ENCODE measurements around the gene NBPF1.
"Not testable (repeated sequence)": the region's sequence is repeated elsewhere in the genome, so short reads cannot be mapped to it uniquely, and the experiment has no call there.

Gene NBPF1

GRCh38 chr1:16641159-16641975 is 28.0 kb upstream of the NBPF1 start:
- not testable (repeated sequence) for DNase-seq (ENCODE audit: low spot score)

DNA sequence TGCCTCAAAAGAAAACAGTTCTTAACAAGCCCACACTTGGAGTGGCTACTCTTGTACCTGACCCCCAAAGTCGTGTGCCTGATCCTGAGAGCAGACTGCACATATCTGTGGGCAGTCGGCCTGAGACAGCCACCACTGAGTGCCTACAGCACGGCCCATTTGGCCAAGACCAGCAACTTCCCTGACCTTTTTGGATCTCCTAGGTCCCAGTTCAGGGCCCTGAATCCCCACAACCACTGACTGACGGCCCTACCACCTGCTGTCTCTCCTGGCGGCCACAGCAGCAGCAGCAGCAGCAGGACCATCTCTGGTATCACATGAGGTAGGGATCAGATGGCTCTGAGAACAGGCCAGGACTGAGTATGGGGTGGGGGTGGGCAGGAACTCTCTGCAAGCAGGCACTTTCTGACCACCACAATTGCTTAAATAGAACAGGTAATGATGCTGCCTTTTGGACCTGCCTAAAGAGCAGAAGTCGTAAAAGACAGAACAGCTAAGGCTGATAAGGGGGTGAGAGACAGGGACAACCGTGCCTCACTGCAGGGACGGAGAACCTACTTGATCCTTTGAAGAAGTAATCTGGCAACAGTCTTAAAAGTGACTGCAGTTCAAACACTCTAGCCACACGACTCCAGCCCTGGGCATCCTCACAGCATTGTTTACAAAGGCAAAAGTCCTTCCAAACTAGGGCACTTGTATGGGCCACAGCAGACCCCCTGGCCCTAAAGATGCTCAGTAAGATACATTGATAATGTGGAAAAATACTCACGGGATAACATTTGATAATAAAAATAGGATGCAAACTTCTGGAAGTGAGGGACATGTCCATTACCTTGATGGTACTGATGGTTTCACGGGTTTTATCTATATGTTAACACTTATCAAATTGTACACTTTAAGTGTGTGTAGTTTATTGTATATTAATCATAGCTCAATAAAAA is 26.0 kb upstream of the NBPF1 start:
- DNase-seq (ENCODE audit: low spot score) = not testable (repeated sequence)

DNA sequence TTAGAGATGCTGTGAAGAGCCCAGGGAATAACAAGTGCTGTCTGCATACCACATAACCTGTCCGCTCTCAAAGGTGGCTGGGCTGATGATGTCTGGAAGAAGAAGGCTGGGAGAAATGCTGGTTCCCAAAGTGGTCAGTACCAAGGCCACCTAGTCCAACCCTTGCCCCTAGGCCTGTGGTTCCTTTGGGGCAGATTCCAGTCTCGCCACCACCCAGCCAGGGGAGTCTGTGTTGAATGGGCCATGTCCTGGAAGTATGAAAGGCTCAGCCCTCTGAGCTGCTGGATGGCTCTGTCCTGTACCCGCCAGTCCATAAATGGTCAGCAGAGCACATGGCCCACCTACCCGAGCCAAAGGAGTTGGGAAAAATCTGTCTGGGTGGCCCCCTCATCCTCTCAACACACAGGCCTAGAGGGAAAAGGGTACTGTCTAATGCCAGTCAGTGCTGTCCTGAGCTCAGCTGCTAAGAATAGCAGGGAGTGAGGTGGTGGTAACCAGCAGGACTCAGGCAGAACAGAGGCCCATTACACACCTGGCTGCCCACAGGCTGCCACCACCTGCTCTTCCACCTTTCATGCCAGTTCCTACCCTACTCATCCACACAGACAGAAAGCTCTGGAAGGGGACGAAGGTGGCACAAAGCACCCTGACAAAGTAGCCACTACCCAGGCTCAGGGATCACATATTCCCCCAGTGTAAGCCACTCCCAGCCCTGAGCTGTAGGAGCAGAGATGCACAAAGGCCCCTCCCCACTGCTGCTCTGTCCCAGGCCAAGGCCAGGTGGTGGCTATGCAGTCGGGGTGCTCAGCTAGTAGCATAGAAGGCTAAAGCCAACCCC is 24.8 kb upstream of the NBPF1 start:
- DNase-seq (ENCODE audit: low spot score) = not testable (repeated sequence)

DNA sequence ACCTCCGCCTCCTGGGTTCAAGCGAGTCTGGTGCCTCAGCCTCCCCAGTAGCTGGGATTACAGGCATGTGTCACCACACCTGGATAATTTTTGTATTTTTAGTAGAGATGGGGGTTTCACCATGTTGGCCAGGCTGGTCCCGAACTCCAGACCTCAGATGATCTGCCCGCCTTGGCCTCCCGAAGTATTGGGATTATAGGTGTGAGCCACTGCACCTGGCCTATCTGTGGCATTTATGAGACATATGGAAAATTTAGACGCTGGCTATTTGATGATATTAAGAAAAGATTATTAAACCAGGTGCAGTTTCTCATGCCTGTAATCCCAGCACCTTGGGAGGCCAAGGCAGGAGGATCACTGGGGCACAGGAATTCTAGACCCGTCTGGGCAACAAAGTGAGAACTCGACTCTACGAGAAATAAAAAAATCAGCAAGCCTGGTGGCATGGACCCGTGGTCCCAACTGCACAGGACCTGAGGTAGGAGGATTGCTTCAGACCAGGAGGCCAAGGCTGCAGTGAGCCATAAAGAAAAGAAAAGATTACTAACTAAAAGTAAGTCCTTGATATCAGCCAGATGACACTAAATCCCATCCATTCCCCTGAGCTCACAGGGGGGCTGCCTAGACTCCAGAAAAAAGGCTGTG is 23.3 kb upstream of the NBPF1 start:
- DNase-seq (ENCODE audit: low spot score) = not testable (repeated sequence)

DNA sequence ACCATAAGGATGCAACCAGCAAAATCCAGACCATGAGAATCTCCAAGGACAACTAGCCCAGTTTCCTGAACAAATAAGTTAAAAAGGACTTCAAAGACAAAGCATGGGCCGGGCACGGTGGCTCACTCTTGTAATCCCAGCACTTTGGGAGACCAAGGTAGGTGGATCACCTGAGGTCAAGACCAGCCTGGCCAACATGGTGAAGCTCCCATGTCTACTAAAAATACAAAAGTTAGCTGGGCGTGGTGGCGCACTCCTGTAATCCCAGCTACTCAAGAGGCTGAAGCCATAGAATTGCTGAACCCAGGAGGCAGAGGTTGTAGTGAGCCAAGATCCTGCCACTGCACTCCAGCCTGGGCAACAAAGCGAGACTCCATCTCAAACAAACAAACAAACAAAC is 22.6 kb upstream of the NBPF1 start:
- not testable (repeated sequence) for DNase-seq (ENCODE audit: low spot score)

DNA sequence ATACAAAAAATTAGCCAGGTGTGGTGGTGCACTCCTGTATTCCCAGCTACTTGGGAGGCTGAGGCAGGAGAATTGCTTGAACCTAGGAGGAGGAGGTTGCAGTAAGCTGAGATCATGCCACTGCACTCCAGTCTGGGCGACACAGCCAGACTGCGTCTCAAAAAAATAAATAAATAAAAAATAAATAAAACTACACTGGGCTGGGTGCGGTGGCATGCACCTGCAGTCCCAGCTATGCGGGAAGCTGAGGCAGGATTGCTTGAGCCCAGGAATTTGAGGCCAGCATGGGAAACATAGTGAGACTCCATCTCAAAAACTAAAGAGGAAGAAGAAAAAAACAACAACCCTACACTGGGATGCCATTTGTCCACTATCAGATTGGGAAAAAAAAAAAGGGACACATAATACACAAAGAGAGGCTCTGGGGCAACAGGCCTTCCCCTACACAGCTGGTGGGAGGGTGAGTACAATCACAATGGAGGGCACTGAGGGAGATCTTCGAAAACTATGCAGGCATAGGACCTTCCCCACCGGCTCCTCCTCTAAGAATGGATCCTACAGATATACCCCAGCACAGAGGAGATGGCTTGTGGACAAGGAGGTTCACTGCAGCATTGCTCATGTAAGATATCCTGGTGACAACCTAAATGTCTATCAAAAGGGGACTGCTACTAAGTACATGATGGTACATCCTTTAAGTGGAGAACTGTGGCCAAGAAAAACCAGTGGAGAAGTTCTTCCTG is 20.3 kb upstream of the NBPF1 start:
- not testable (repeated sequence) for DNase-seq (ENCODE audit: low spot score)

- not testable (repeated sequence) for DNase-seq (ENCODE audit: low spot score)
Observed at GRCh38 chr1:16632044-16632850, 18.9 kb upstream of the NBPF1 start.

DNA sequence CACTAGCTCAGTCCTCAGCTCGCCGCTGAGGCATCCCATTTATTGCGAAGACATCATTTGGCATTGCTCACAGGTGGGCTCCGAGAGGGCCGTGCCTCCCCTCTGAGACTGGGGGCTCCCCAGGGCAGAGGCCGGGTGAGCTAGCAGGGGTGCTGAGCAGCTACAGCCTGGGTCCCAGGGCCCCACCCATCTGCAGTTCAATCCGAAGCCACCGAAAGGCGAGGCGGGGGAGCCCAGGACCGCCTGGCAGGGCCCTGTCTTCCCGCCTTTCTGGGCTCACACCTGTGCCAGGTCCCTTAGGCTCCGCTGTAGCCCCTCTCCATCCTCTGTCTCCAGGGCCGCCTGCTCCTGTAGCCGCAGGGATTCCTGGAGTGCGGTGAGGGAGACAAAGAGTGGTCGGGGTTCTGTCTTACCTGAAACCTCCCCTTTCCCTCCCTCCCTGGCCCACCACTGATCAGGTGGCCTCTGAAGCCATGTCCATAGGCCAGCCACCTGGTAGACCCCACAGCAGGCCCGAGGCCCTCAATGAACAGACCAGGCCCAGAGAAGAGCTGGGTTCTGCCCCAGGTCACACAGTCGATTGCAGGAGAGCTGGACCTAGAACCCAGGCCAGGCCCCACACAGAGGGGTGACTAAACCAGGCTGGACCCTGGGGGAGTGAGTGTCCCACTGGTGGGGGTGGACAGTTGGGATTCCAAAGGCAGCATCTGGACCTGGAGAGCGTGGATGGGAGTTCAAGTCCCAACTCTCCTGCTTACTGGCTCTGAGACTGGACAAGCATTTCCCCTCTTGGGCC is 18.1 kb upstream of the NBPF1 start:
- DNase-seq (ENCODE audit: low spot score) = no peak

- DNase-seq (ENCODE audit: low spot score) = no peak
Observed at GRCh38 chr1:16630661-16631247, 17.4 kb upstream of the NBPF1 start.

DNA sequence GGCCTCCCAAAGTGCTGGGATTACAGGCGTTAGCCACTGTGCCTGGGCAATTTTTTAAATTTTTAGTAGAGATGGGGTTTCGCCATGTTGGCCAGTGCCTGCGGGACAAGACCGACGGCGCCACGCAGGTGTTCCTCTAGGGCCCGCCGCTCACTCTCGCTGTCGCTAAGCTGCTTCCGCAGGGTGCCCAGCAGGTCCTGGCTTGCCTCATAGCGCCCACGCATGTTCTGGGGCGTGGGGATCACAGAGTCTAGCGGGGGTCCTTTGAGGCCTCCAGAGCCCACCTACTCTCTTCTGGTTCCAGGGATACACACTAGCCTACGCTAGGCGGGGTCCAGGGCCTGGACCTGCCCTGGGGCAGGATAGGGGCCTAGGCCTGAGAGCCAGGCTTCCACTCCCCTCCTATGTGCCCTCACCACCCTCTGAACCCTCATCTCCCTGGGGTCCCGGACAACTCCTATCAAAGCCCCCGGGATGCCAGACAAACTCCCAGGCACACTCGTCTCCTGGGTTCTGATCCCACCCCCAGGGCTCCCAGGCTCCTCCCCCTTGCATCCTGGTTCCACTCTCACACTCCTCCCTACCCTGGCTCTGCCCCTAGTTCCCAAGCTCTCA is 16.7 kb upstream of the NBPF1 start:
- not testable (repeated sequence) for DNase-seq (ENCODE audit: low spot score)

GRCh38 chr1:16628361-16629111 is 15.2 kb upstream of the NBPF1 start:
- DNase-seq (ENCODE audit: low spot score) = no peak

GRCh38 chr1:16626409-16626983 is 13.1 kb upstream of the NBPF1 start:
- DNase-seq (ENCODE audit: low spot score) = not testable (repeated sequence)

DNA sequence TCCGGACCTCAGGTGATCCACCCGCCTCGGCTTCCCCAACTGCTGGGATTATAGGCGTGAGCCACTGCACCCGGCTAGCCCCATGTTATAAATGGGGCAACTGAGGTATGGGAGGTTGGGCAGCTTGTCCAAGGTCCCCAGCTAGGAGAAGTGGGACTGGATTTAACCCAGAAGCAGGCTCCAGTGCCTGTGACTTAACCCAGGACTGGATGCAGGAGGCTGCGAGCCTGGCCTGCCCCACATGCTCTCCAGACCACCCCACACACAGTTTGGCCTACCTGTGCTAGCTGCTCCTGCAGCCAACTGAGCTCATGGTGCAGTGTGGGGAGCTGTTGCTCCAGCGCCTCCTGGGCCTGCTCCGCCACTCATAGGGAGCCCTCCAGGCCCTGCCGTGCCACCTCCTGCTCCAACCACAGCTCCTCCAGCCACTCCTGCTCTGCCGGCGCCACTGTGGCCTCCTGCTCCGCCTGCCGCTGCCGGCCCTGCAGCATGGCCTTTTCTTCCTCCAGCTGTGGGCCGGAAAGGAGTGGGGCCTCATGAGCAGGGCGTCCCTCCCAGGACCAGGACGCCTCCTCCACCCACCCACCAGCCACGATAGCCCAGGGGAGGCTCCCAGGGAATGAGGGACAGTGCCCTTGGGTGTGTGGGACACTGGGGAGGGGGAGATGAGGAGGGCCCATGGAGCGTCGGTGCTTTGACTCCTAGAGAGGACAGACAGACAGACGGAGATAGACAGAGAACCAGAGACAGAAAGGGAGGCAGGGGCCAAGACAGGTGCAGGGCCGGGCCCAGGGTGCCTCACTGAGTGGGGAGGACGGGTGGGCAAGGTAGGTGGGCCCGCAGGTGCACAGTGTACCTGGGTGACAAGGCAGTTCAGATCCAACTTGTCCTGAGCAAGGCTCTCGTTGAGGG is 12.4 kb upstream of the NBPF1 start:
- no peak for DNase-seq (ENCODE audit: low spot score)

DNA sequence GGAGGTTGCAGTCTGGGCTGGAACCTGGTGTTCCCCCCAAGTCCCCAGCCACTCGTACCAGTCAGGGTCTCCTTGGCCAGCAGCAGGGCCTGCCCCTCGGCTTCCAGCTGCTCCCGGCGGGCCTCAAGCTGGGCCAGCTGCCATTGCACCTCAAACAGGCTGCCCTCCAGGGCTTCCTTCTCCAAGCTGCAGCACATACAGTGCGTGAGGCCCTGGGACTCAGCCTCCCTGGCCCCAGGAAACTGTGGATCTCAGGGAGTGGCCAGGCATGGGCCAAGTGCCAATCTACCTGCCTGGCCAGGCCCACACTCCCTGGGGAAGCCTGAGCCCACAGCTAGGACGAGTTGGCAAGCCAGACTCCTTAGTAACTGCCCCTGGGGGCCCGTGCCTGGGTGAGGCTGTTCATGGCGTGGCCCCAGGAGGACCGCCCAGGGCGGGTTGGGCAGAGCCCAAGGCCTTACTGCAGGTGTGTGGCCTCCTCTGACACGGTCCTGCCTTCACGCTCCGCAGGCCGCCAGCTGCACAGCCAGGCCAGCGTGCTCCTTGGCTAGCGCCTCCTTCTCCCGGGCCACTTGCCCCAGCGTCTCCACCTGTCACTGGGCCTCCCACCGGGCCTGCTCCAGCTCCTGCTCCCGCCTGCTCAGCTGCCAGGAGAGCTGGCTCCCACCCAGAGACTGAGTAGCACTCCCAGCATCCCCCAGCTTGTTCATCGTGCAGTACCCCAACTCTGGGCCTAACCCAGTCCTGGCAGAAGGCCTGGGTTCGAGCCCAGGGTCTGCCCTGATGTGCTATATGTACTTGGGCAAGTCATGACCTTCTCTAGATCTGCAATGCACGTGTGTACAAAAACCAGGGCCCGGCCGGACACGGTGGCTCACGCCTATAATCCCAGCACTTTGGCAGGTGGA is 10.7 kb upstream of the NBPF1 start:
- not testable (repeated sequence) for DNase-seq (ENCODE audit: low spot score)

DNA sequence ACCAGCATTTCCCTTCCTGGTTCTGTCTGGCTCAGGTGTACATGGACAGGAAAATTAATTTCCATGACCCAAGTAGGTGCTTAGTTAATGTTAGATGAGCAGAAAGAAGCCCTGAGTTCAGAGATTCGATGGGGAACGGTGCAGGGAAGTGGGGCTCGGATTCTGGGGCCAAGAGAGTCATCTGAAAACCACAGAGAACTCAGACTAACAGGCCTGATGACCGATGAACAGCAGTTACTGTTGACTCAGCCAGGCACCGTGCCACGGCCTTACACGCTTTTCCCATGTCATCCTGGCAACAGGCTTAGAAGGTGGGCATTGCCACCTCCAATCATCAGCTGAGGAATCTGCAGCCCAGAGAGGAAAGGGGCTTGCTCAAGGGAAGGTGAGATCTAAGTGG is 10.0 kb upstream of the NBPF1 start:
- DNase-seq (ENCODE audit: low spot score) = not testable (repeated sequence)

All from pons (tissue), 1 donor.